ENCODE measurements around the gene UBLCP1.
"Not testable (repeated sequence)": the region's sequence is repeated elsewhere in the genome, so short reads cannot be mapped to it uniquely, and the experiment has no call there.

UBLCP1 gene

DNA sequence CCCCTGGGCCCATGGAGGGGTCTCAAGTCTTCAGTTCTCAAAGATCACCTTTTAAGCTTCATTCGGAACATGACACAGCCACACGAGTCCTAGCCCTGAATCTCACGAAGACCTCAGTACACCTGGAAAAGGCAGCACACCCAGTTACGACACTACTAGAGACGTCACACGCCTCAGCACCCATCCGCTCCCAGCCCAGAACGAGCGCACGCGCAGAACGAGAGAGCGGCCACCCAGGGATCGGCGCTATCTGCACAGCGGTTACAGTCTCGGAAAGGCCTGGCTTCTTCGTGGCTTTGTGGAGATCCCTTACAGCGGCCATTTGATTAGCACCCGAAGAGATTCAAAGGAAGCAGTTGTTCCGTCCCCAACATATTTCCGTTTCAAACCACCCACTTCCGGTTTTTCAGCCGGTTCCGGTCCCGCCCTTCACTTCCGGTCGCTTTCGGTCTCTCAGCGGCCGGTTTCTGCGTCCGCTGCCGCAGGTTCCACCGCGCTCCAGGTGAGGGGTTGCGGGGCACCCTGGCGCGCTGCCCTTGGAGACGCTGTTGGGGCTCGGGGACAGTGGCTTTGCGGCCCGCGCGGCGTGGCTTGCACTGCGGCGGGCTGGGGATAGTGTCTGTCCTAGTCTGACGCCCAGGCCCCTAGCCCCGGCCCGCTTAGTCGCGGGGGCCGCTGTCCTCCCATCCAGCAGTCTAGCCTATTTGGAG, at the start of gene UBLCP1:
Gene UBLCP1, plus strand, starts transcription at position 432 of the 710 bp plus-strand sequence. CDS start 5,626 bp downstream, outside the sequence.
- peak; percentile 59 for DNase-seq (ENCODE audit: low read depth in 2 of 2, low spot score in 1 of 2)

GRCh38 chr5:159214486-159215271, 48.4 kb upstream of the UBLCP1 start:
- DNase-seq (ENCODE audit: low read depth in 2 of 2, low spot score in 1 of 2) = no peak

- no peak for DNase-seq (ENCODE audit: low read depth in 2 of 2, low spot score in 1 of 2)
Observed at GRCh38 chr5:159215886-159216285, 47.2 kb upstream of the UBLCP1 start.

GRCh38 chr5:159216454-159216853, 46.6 kb upstream of the UBLCP1 start:
- no peak for DNase-seq (ENCODE audit: low read depth in 2 of 2, low spot score in 1 of 2)

- DNase-seq (ENCODE audit: low read depth in 2 of 2, low spot score in 1 of 2) = no peak
Observed at GRCh38 chr5:159217236-159217635, 45.9 kb upstream of the UBLCP1 start.

DNA sequence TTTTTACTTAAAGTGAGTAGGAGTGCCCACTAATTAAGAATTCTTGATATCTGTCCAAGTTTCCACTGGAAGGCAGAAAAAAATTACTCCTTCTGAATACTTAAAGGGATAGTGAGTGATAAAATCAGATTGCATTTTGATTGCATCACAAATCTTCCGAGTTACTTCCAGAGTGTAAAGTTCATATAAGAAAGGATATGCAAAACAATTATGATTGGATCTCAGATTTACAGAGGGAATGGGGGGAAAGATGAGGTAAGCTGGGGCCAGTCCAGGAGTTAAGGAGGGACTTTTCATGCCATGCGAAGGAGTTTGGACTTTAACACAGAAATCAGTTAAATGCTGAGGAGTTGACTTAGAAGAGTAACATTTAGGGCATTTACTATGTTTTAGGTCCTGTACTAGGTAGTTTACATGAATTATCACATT, 44.5 kb upstream of the UBLCP1 start:
- DNase-seq (ENCODE audit: low read depth in 2 of 2, low spot score in 1 of 2) = no peak

DNA sequence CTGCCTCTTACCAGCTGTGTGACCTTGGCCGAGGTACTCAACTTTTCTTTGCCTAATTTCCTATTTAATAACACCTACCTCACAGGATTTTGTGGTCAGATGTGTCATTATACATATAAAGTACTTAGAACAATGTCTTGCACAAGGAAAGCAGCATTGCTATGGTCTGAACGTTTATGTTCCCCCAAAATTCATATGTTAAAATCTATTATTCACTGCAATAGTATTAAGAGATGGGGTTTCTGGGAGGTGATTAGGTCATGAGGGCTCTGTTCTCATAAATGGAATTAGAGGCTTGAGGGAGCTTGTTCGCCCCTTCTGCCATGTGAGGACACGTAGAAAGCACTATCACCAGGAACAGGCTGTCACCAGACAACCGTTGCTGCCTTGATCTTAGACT, 42.9 kb upstream of the UBLCP1 start:
- DNase-seq (ENCODE audit: low read depth in 2 of 2, low spot score in 1 of 2) = no peak

GRCh38 chr5:159223469-159223868, 39.6 kb upstream of the UBLCP1 start:
- DNase-seq (ENCODE audit: low read depth in 2 of 2, low spot score in 1 of 2) = no peak

DNA sequence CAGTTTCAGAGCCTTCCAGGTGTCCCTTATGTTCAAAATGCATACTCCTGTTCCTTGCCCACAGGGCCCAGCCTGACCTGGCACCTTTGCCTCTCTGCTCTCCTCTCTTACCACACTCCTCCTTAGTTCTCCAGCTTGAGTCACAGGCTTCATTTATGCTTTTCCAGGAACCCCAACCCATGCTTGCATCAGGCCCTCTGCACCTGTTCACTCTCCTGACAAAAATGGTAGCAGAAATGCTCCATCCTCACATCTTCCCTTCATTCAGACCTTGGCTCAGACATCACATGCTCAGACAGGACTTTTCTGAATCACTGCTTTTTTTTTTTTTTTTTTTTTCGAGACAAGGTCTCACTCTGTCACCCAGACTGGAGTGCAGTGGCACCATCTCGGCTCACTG, 38.6 kb upstream of the UBLCP1 start:
- no peak for DNase-seq (ENCODE audit: low read depth in 2 of 2, low spot score in 1 of 2)

GRCh38 chr5:159226451-159226850, 36.6 kb upstream of the UBLCP1 start:
- DNase-seq (ENCODE audit: low read depth in 2 of 2, low spot score in 1 of 2) = no peak

GRCh38 chr5:159227452-159227851, 35.6 kb upstream of the UBLCP1 start:
- no peak for DNase-seq (ENCODE audit: low read depth in 2 of 2, low spot score in 1 of 2)

DNA sequence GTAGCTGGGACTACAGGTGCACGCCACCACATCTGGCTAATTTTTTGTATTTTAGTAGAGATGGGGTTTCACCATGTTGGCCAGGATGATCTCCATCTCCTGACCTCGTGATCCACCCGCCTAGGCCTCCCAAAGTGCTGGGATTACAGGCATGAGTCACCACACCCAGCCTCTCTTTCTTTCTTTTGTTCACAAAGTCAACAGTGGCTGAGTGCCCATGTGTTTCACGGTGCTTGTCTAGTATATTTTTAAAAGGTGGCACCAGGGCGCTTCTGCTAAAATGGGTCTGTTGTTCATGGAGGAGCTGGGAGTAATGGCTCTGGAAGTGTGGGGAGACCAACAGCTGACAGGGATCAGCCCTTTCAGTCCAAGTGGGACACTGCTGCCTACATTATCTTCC, 35.0 kb upstream of the UBLCP1 start:
- not testable (repeated sequence) for DNase-seq (ENCODE audit: low read depth in 2 of 2, low spot score in 1 of 2)

DNA sequence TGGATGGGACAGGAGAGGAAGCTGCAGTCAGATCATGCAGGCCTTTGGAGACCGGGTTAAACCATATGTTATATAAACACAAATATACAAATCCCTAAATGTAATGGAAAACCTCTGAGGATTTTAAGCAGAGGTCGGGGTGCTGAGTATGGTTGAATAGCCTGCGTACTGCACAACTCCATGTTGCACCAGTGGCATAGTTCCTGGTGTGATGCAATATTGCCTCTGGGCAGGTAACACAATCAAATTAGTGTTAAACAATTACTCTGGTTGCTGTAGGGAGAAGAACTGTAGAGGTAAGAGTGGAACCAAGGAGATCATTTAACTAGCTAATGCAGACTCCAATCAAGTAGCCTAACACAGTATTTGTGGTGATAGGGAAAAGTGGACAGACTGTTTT, 32.4 kb upstream of the UBLCP1 start:
- DNase-seq (ENCODE audit: low read depth in 2 of 2, low spot score in 1 of 2) = no peak

- no peak for DNase-seq (ENCODE audit: low read depth in 2 of 2, low spot score in 1 of 2)
Observed at GRCh38 chr5:159231167-159231566, 31.9 kb upstream of the UBLCP1 start.

GRCh38 chr5:159235871-159236520, 27.1 kb upstream of the UBLCP1 start:
- not testable (repeated sequence) for DNase-seq (ENCODE audit: low read depth in 2 of 2, low spot score in 1 of 2)

GRCh38 chr5:159240301-159240870, 22.7 kb upstream of the UBLCP1 start:
- DNase-seq (ENCODE audit: low read depth in 2 of 2, low spot score in 1 of 2) = no peak

- DNase-seq (ENCODE audit: low read depth in 2 of 2, low spot score in 1 of 2) = no peak
Observed at GRCh38 chr5:159241946-159242552, 21.0 kb upstream of the UBLCP1 start.

DNA sequence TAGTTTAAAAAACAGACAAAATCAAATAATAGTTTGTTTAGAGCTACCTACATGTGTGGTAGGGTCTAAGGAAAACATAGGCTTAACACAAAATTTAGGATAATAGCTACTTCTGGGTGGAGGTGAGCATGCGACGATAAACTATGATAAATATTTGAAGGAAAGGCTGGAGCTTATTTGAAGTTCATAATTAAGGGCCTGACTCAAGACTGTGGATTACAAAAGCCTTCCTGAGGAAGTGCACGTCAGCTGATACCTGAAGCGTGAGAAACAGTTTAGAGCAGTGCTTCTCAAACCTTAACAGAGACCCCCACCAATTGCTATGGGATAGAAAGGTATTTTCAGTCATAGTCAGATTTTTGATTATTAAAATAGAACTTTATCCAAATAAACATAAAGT, 20.4 kb upstream of the UBLCP1 start:
- no peak for DNase-seq (ENCODE audit: low read depth in 2 of 2, low spot score in 1 of 2)

- no peak for DNase-seq (ENCODE audit: low read depth in 2 of 2, low spot score in 1 of 2)
Observed at GRCh38 chr5:159243385-159243784, 19.7 kb upstream of the UBLCP1 start.

DNA sequence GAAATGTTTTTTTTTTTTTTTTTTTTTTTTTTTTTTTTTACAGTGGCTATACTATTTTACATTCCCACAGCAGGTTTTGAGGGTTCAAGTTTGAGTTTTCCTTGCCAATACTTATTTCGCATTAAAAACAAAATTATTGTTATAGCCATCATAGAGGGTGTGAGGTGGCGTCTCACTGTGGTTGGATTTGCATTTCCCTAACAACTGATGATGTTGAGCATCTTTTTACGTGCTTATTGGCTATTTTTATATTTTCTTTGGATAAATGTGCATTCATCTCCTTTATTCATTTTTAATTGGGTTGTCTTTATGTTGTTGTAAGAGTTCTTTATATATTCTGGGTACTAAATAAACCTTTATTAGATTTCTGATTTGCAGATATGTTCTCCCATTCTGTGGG, 18.9 kb upstream of the UBLCP1 start:
- DNase-seq (ENCODE audit: low read depth in 2 of 2, low spot score in 1 of 2) = no peak

- no peak for DNase-seq (ENCODE audit: low read depth in 2 of 2, low spot score in 1 of 2)
Observed at GRCh38 chr5:159244890-159245289, 18.2 kb upstream of the UBLCP1 start.
